ENCODE measurements around the gene SLC12A2.

DNA sequence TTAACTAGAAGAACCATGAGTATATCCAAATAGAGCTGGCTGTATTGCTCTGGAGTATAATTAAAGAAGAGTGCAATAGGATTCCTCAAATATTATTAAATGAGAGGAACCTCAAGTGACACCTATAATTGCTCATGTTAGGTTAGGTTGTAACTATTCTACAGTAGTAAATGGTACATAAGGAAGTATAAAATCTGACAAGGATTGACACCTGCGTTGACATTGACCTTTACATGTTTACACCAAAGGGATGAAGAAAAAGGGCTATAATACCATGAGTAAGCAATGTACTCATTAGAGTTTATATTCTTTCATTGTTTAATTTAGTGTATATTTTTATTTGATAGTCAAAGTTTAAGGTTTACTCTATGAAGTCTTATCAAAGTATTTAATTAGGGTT, 48.9 kb downstream of the SLC12A2 start:
- no peak for TF ChIP-seq POLR2AphosphoS5 (IDR thresholded peaks at IDR 0.05; ENCODE audit: low read depth, low read length)
- no peak for TF ChIP-seq SIN3A (IDR thresholded peaks at IDR 0.05; ENCODE audit: borderline replicate concordance, insufficient read depth, low read length)
- TF ChIP-seq REST (IDR thresholded peaks at IDR 0.05; ENCODE audit: insufficient read depth in 1 of 2, low read depth in 2 of 2, low read length in 2 of 2) = no peak
- TF ChIP-seq TAF1 (IDR thresholded peaks at IDR 0.05; ENCODE audit: borderline replicate concordance, insufficient read depth, low read length) = no peak
- TF ChIP-seq FOXP2 (optimal IDR thresholded peaks at IDR 0.05; ENCODE audit: borderline replicate concordance, extremely low read depth, extremely low read length, insufficient read depth) = no peak

Data from PFSK-1 (cell line).